Cardiac muscle cell (in vitro differentiated cells and primary cell): Measurements from ENCODE around the gene ARHGAP45. TPM values are rescaled to one million over a fixed set of nuclear protein-coding genes. Genes with fewer than 3 reads are reported as not detected.

Source experiments
- DNase-seq, 2 donors: peaks; one replicate each; pipeline versions ENCODE4 v3.0.0 to v3.0.0-alpha.2; 2010 to 2017; ENCODE audit warnings: low read depth in 1 of 2, low spot score in 1 of 2
- H3K27ac ChIP-seq: fragments of 200-600 bp; sonication (generic); 2 replicates; pipeline ENCODE4 v1.5.1; 2016
- H3K27me3 ChIP-seq: fragments of 200-600 bp; sonication (generic); 2 replicates; pipeline ENCODE4 v1.6.0; 2016; ENCODE audit warnings: control low read depth
- H3K36me3 ChIP-seq: fragments of 200-600 bp; sonication (generic); 2 replicates; pipeline ENCODE4 v1.5.1; 2016; ENCODE audit warnings: control low read depth
- H3K4me1 ChIP-seq: fragments of 200-600 bp; sonication (generic); 2 replicates; pipeline ENCODE4 v1.8.1; 2017; ENCODE audit warnings: low read depth, mild to moderate bottlenecking, mixed run types
- H3K4me3 ChIP-seq: fragments of 200-600 bp; sonication (generic); 2 replicates; pipeline ENCODE4 v1.5.1; 2016; ENCODE audit warnings: mild to moderate bottlenecking
- H3K9me3 ChIP-seq: fragments of 200-600 bp; sonication (generic); 2 replicates; pipeline ENCODE4 v1.5.1; 2017; ENCODE audit warnings: low read depth, mild to moderate bottlenecking, control low read depth
- CTCF ChIP-seq: IDR thresholded peaks from 2 replicates; pipeline ENCODE4 v1.5.1; 2012; ENCODE audit warnings: low read depth, mild to moderate bottlenecking, low read length
- polyA plus RNA-seq: library from polyadenylated mRNA; unstranded; fragments of >200 nt; fragmentation: Nextera tagmentation; extraction: Ambion mirVana; gene quantifications from 2 replicates; pipeline ENCODE4 v1.2.1, GENCODE V29; 2016
- total RNA-seq: library from RNA; depleted of rRNA; stranded (reverse); fragments of >200 nt; gene quantifications from 2 replicates; pipeline ENCODE4 v1.2.3, GENCODE V29; 2016

Gene ARHGAP45
- total and polyA plus RNA-seq, 2 experiments from 2014 or later: 67.5 to 88.6 TPM

- no peak for TF ChIP-seq CTCF
- H3K36me3 ChIP-seq: no peaks in the 10 kb centered on the region
- H3K4me1 ChIP-seq: no peaks in the 10 kb centered on the region
- no peak overlapping the region for H3K27ac ChIP-seq
- H3K27me3 ChIP-seq: no peaks in the 10 kb centered on the region
- DNase-seq: no peak
- H3K4me3 ChIP-seq: no peak overlapping the region
- H3K9me3 ChIP-seq: no peaks in the 10 kb centered on the region
Observed at GRCh38 chr19:1121395-1121794, 54.4 kb downstream of the ARHGAP45 start.

GRCh38 chr19:1122021-1122971, 55.3 kb downstream of the ARHGAP45 start:
- no peak for DNase-seq
- Histone ChIP-seq H3K27me3 (no peaks in the 10 kb centered on the region), H3K36me3 (peaks cover 1% of the 10 kb centered on the region), H3K4me1 (no peaks in the 10 kb centered on the region), H3K4me3 (no peak overlapping the region), H3K9me3 (no peaks in the 10 kb centered on the region), H3K27ac (no peak overlapping the region)
- TF ChIP-seq CTCF: no peak

- TF ChIP-seq CTCF: no peak
- peak; percentile 81 to 86 for DNase-seq
- Histone ChIP-seq H3K27ac (no peak overlapping the region), H3K4me3 (no peak overlapping the region), H3K27me3 (no peaks in the 10 kb centered on the region), H3K36me3 (peaks cover 3% of the 10 kb centered on the region), H3K9me3 (no peaks in the 10 kb centered on the region), H3K4me1 (no peaks in the 10 kb centered on the region)
Observed at GRCh38 chr19:1122972-1123363, 56.0 kb downstream of the ARHGAP45 start.

GRCh38 chr19:1123381-1123780, 56.4 kb downstream of the ARHGAP45 start:
- no peak overlapping the region for H3K27ac ChIP-seq
- no peak for TF ChIP-seq CTCF
- H3K4me1 ChIP-seq: no peaks in the 10 kb centered on the region
- no peaks in the 10 kb centered on the region for H3K27me3 ChIP-seq
- peaks cover 3% of the 10 kb centered on the region for H3K36me3 ChIP-seq
- no peaks in the 10 kb centered on the region for H3K9me3 ChIP-seq
- H3K4me3 ChIP-seq: no peak overlapping the region
- DNase-seq: no peak

- no peak for DNase-seq
- Histone ChIP-seq H3K36me3 (peaks cover 3% of the 10 kb centered on the region), H3K4me1 (no peaks in the 10 kb centered on the region), H3K27ac (no peak overlapping the region), H3K4me3 (no peak overlapping the region), H3K27me3 (no peaks in the 10 kb centered on the region), H3K9me3 (no peaks in the 10 kb centered on the region)
- TF ChIP-seq CTCF: no peak
Observed at GRCh38 chr19:1123885-1124677, 57.1 kb downstream of the ARHGAP45 start.
